C4-2B (cell line): ENCODE data around the gene PCSK5.

ENCODE experiments used
- CTCF ChIP-seq: fragments of 450-650 bp; conservative IDR thresholded peaks from 2 replicates; pipeline ENCODE4 v1.5.1; 2017; ENCODE audit warnings: mild to moderate bottlenecking
- ZFX ChIP-seq: fragments of 450-650 bp; IDR thresholded peaks from 2 replicates; pipeline ENCODE4 v1.6.1; 2017

- TF ChIP-seq CTCF (no peak), ZFX (no peak)
Observed at GRCh38 chr9:76162751-76163500, 272.5 kb downstream of the PCSK5 start.
